GM23248 (cell line): ENCODE results near the gene C6orf62. TPM values are rescaled to one million over a fixed set of nuclear protein-coding genes. Genes with fewer than 3 reads are reported as not detected.

Experiments
- DNase-seq: peaks from one replicate; pipeline ENCODE4 v3.0.0-alpha.2; 2015
- H2AFZ ChIP-seq: fragments of 200-600 bp; sonication (generic); 2 replicates; pipeline ENCODE4 v1.6.1; 2016; ENCODE audit warnings: antibody characterized with exemption
- H3F3A ChIP-seq: fragments of 200-600 bp; sonication (generic); 2 replicates; pipeline ENCODE4 v1.6.1; 2016; ENCODE audit warnings: mild to moderate bottlenecking, antibody characterized with exemption, mixed run types; ENCODE audit not compliant: insufficient read depth
- H3K27ac ChIP-seq: fragments of 200-600 bp; sonication (generic); 2 replicates; pipeline ENCODE4 v1.5.1; 2016; ENCODE audit warnings: mild to moderate bottlenecking
- H3K27me3 ChIP-seq: fragments of 200-600 bp; sonication (generic); replicated peaks from 2 replicates; pipeline ENCODE4 v1.6.1; 2016; ENCODE audit warnings: mild to moderate bottlenecking; ENCODE audit not compliant: insufficient read depth
- H3K36me3 ChIP-seq: fragments of 200-600 bp; sonication (generic); 2 replicates; pipeline ENCODE4 v1.6.1; 2016; ENCODE audit warnings: low read depth, mild to moderate bottlenecking
- H3K4me1 ChIP-seq: fragments of 200-600 bp; sonication (generic); 2 replicates; pipeline ENCODE4 v1.6.1; 2016; ENCODE audit warnings: mild to moderate bottlenecking; ENCODE audit not compliant: insufficient read depth
- H3K4me2 ChIP-seq: fragments of 200-600 bp; sonication (generic); one replicate; pipeline ENCODE4 v1.6.1; 2016; ENCODE audit warnings: mild to moderate bottlenecking; ENCODE audit not compliant: unreplicated experiment
- H3K4me3 ChIP-seq: fragments of 200-600 bp; sonication (generic); 2 replicates; pipeline ENCODE4 v1.5.1; 2016; ENCODE audit warnings: mild to moderate bottlenecking
- H3K79me2 ChIP-seq: fragments of 200-600 bp; sonication (generic); 2 replicates; pipeline ENCODE4 v1.6.1; 2016; ENCODE audit warnings: mild to moderate bottlenecking; ENCODE audit not compliant: insufficient read depth
- H3K9ac ChIP-seq: fragments of 200-600 bp; sonication (generic); 2 replicates; pipeline ENCODE4 v1.6.1; 2016; ENCODE audit warnings: mild to moderate bottlenecking
- H3K9me2 ChIP-seq: fragments of 200-600 bp; sonication (generic); 2 replicates; pipeline ENCODE4 v1.6.1; 2016; ENCODE audit warnings: mixed run types, mild to moderate bottlenecking, moderate library complexity; ENCODE audit not compliant: insufficient read depth
- H3K9me3 ChIP-seq: fragments of 200-600 bp; sonication (generic); one replicate; pipeline ENCODE4 v1.6.1; 2017; ENCODE audit warnings: low read depth
- H4K20me1 ChIP-seq: fragments of 200-600 bp; sonication (generic); 2 replicates; pipeline ENCODE4 v1.6.0; 2016; ENCODE audit not compliant: insufficient read depth
- EZH2 ChIP-seq: fragments of 200-600 bp; sonication (generic); IDR thresholded peaks from 2 replicates; pipeline ENCODE4 v1.6.1; 2018; ENCODE audit warnings: antibody characterized with exemption, mild to moderate bottlenecking; ENCODE audit not compliant: insufficient read depth, poor library complexity, severe bottlenecking
- EZH2phosphoT487 ChIP-seq: fragments of 200-600 bp; sonication (generic); IDR thresholded peaks from 2 replicates; pipeline ENCODE4 v1.6.1; 2018; ENCODE audit warnings: antibody characterized with exemption, moderate library complexity, mild to moderate bottlenecking, low read depth; ENCODE audit not compliant: insufficient read depth
- WGBS, 2 experiments: methylation state at CpG; one replicate each; pipeline ENCODE4 v1.1.6; 2015 to 2017; ENCODE audit warnings: low lambda C conversion rate in 2 of 2, low coverage in 1 of 2; ENCODE audit errors: missing lambda C conversion rate in 2 of 2; 5-methylcytosine and 5-hydroxymethylcytosine counted together
- in situ Hi-C: fragments of 300-500 bp; cut with MboI; formaldehyde crosslinking; loops from 2 replicates; pipeline ENCODE4 v1.15.0; 2020
- polyA plus RNA-seq: library from polyadenylated mRNA; unstranded; fragments of >200 nt; fragmentation: Nextera tagmentation; extraction: Ambion mirVana; gene quantifications from 2 replicates; pipeline ENCODE4 v1.2.1, GENCODE V29; 2016
- total RNA-seq: library from RNA; depleted of rRNA; stranded (reverse); fragments of >200 nt; shearing (Covaris generic); gene quantifications from 2 replicates; pipeline ENCODE4 v1.2.3, GENCODE V29; 2014; rRNA removed

C6orf62 gene
- total and polyA plus RNA-seq, 2 experiments from 2014 or later: 107 to 307 TPM

DNA sequence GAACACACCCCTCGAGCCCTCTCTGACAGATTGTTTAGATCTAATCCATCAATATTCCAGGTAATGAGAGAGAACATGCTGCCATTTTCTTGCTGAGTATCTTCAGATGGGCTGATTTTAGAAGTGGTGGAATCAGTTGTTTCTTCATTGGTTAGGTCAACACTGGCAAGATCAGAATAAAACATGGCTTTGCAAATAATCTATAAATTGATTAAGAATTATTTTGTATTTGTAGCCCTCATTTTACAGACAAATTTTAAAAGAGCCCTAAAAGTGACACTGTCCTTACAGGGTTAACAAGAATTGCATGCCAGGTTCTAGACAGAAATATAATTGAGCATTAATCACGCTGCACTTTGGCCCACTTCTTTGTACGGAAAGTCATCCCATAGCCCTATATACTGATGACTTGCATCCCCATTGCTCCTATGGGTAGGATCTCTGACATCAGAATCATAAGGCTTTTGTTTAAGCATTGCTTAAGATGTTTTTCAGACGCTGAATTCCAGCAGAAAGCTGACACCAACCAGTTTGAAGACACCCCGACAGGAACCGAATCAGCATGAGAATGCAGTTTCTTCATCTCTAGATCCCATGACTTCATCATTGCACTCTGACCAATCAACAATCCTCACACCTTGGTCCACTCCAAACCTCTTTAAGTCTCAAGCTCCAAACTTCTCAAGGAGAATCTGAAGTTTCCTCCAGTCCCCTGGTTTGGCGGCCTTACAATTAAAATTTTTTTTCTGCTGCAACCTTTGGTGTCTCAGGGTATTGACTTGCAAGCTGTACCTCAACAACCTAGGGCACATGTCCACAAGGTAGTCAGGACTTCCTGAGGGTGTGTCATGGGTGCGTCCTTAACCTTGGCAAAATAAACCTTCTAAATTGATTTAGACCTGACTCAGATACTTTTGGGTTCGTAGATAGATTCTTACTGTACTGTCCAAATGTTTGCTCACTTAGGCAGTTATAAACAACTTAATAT is 60.1 kb downstream of the C6orf62 start:
- 32% methylated on average over 9 of the region's 9 CpGs for WGBS, 2 experiments
- peaks cover 78% of the 10 kb centered on the region for H3K79me2 ChIP-seq
- H3F3A ChIP-seq: peaks cover 17% of the 10 kb centered on the region; the same call in 1 of the 2 replicates
- peak; percentile 91 for DNase-seq
- in situ Hi-C loops: no loop called here
- no peaks in the 10 kb centered on the region for H3K27me3 ChIP-seq
- peaks cover 10% of the 10 kb centered on the region for H3K4me1 ChIP-seq
- peak overlapping the region; percentile 32 for H3K4me2 ChIP-seq
- H3K27ac ChIP-seq: peak overlapping the region; percentile 93
- H3K9me2 ChIP-seq: no peaks in the 10 kb centered on the region
- H3K4me3 ChIP-seq: no peak overlapping the region
- no peaks in the 10 kb centered on the region for H3K9me3 ChIP-seq
- no peaks in the 10 kb centered on the region for H4K20me1 ChIP-seq
- TF ChIP-seq EZH2: no peak
- no peak for TF ChIP-seq EZH2phosphoT487
- H3K9ac ChIP-seq: peak overlapping the region; percentile 68
- H3K36me3 ChIP-seq: peaks cover 13% of the 10 kb centered on the region; the same call in 1 of the 2 replicates
- H2AFZ ChIP-seq: peak overlapping the region; percentile 56

- 21% methylated on average over 1 of the region's 1 CpG for WGBS, 2 experiments
Measured at GRCh38 chr6:24655215-24655614, 63.7 kb downstream of the C6orf62 start.

More at GRCh38 chr6:24655215-24655614, 63.7 kb downstream of the C6orf62 start:
- H3K4me1 ChIP-seq: peaks cover 10% of the 10 kb centered on the region
- H3K27me3 ChIP-seq: no peaks in the 10 kb centered on the region
- H3K36me3 ChIP-seq: peaks cover 43% of the 10 kb centered on the region
- H3K4me3 ChIP-seq: no peak overlapping the region
- no peaks in the 10 kb centered on the region for H4K20me1 ChIP-seq
- H3F3A ChIP-seq: peaks cover 17% of the 10 kb centered on the region; the same call in 1 of the 2 replicates
- no peak overlapping the region for H3K9ac ChIP-seq
- no peak overlapping the region for H2AFZ ChIP-seq
- no peaks in the 10 kb centered on the region for H3K9me2 ChIP-seq
- peaks cover 47% of the 10 kb centered on the region for H3K79me2 ChIP-seq
- H3K27ac ChIP-seq: no peak overlapping the region
- in situ Hi-C loops: no loop called here
- TF ChIP-seq EZH2phosphoT487 (no peak), EZH2 (no peak)
- no peak for DNase-seq
- H3K9me3 ChIP-seq: no peaks in the 10 kb centered on the region
- H3K4me2 ChIP-seq: no peak overlapping the region

Other genes with a start within 250 kb of the C6orf62 start
- gene GPLD1, start 229.6 kb downstream of the C6orf62 start, total RNA-seq: 0.97 TPM in 1 of 2 replicates, not detected in the other
- gene GPLD1, start 229.6 kb downstream of the C6orf62 start, polyA plus RNA-seq: 0.09 TPM in 2 replicates
- 0.86 and 1.1 TPM in 2 replicates for gene ALDH5A1, start 224.2 kb downstream of the C6orf62 start, total RNA-seq
- 1.0 and 1.1 TPM in 2 replicates for gene ALDH5A1, start 224.2 kb downstream of the C6orf62 start, polyA plus RNA-seq
- not detected in 2 replicates for gene KIAA0319, start 73.0 kb downstream of the C6orf62 start, total RNA-seq
- 0.04 TPM in 1 of 2 replicates, not detected in the other for gene KIAA0319, start 73.0 kb downstream of the C6orf62 start, polyA plus RNA-seq
- 18.6 and 24.9 TPM in 2 replicates for gene TDP2, start 52.3 kb downstream of the C6orf62 start, total RNA-seq
- 32.4 and 34.5 TPM in 2 replicates for gene TDP2, start 52.3 kb downstream of the C6orf62 start, polyA plus RNA-seq
- gene ACOT13, start 52.1 kb downstream of the C6orf62 start, total RNA-seq: 1.8 and 3.4 TPM in 2 replicates
- gene ACOT13, start 52.1 kb downstream of the C6orf62 start, polyA plus RNA-seq: 26.2 and 27.7 TPM in 2 replicates
- gene GMNN, start 55.8 kb upstream of the C6orf62 start, total RNA-seq: 8.4 and 16.2 TPM in 2 replicates
- gene GMNN, start 55.8 kb upstream of the C6orf62 start, polyA plus RNA-seq: 25.0 and 26.5 TPM in 2 replicates
- gene ARMH2, start 79.8 kb upstream of the C6orf62 start, total RNA-seq: not detected in 2 replicates
- gene ARMH2, start 79.8 kb upstream of the C6orf62 start, polyA plus RNA-seq: not detected in 2 replicates
- gene RIPOR2, start 216.8 kb upstream of the C6orf62 start, total RNA-seq: 2.7 and 3.2 TPM in 2 replicates
- 3.0 and 3.3 TPM in 2 replicates for gene RIPOR2, start 216.8 kb upstream of the C6orf62 start, polyA plus RNA-seq